HUDEP-2 (cell line): ENCODE results near the gene HNF4A.
A peak's percentile ranks its signal among the peaks of the same experiment; 100 is the strongest.
"Not testable (repeated sequence)": the region's sequence is repeated elsewhere in the genome, so short reads cannot be mapped to it uniquely, and the experiment has no call there.

ENCODE experiments used
- DNase-seq, 76 experiments: peaks; one replicate each; lab custom pipeline; 2025; ENCODE audit not compliant: unreplicated experiment in 76 of 76; lab: John Stamatoyannopoulos, UW

Gene HNF4A

GRCh38 chr20:44355498-44356352 is at the start of gene HNF4A:
HNF4A (plus strand) TSS chr20:44355699; CDS start chr20:44355805, 106 bp downstream.
- no peak for DNase-seq

- no peak for DNase-seq
Observed at GRCh38 chr20:44306927-44307326, 48.6 kb upstream of the HNF4A start.

- peak in 32 of 76 experiments; percentile 2 to 54 (median 18) for DNase-seq
Observed at GRCh38 chr20:44309763-44310663, 45.5 kb upstream of the HNF4A start.

GRCh38 chr20:44310664-44311639 is 44.5 kb upstream of the HNF4A start, which contains the start of gene FITM2:
FITM2 (minus strand) TSS chr20:44311202; CDS start chr20:44311148, 54 bp downstream.
- peak in 75 of 76 experiments; percentile 50 to 99 (median 95) for DNase-seq

GRCh38 chr20:44314870-44315269 is 40.6 kb upstream of the HNF4A start:
- no peak for DNase-seq

GRCh38 chr20:44319839-44320422 is 35.6 kb upstream of the HNF4A start:
- no peak for DNase-seq

- DNase-seq = no peak
Observed at GRCh38 chr20:44324343-44324742, 31.2 kb upstream of the HNF4A start.

GRCh38 chr20:44326391-44327159 is 28.9 kb upstream of the HNF4A start:
- DNase-seq = no peak

GRCh38 chr20:44327748-44328147 is 27.8 kb upstream of the HNF4A start:
- DNase-seq = not testable (repeated sequence)

- DNase-seq = no peak
Observed at GRCh38 chr20:44328428-44328827, 27.1 kb upstream of the HNF4A start.

GRCh38 chr20:44331201-44331600 is 24.3 kb upstream of the HNF4A start:
- DNase-seq = no peak

GRCh38 chr20:44334306-44334705 is 21.2 kb upstream of the HNF4A start:
- DNase-seq = no peak

GRCh38 chr20:44334709-44335108 is 20.8 kb upstream of the HNF4A start:
- no peak for DNase-seq

- DNase-seq = no peak
Observed at GRCh38 chr20:44335675-44336074, 19.8 kb upstream of the HNF4A start.

- DNase-seq = no peak
Observed at GRCh38 chr20:44336086-44336485, 19.4 kb upstream of the HNF4A start.

GRCh38 chr20:44336725-44337380 is 18.6 kb upstream of the HNF4A start, which contains the start of gene R3HDML:
R3HDML (plus strand) TSS chr20:44337043; CDS start chr20:44337158, 115 bp downstream.
- no peak for DNase-seq

- DNase-seq = no peak
Observed at GRCh38 chr20:44342248-44342647, 13.3 kb upstream of the HNF4A start.

- DNase-seq = peak in 1 of 76 experiments; percentile 2
Observed at GRCh38 chr20:44343162-44343675, 12.3 kb upstream of the HNF4A start.
